GM21619 (cell line): ENCODE measurements around the gene RPS21.

Source experiments
- ATAC-seq: cut with Tn5 transposase; IDR thresholded peaks from one replicate; pipeline ENCODE4 v1.9.1; 2021; ENCODE audit not compliant: unreplicated experiment

RPS21 gene

GRCh38 chr20:62409086-62409853, 22.4 kb downstream of the RPS21 start:
- no peak for ATAC-seq

GRCh38 chr20:62409931-62410745, 23.2 kb downstream of the RPS21 start:
- ATAC-seq = no peak

- no peak for ATAC-seq
These were observed 24.0 kb downstream of the RPS21 start for GRCh38 chr20:62410746-62411478.

- no peak for ATAC-seq
These were observed 24.7 kb downstream of the RPS21 start for GRCh38 chr20:62411479-62412193.

GRCh38 chr20:62412194-62413024, 25.5 kb downstream of the RPS21 start:
- no peak for ATAC-seq

GRCh38 chr20:62413025-62413570, 26.2 kb downstream of the RPS21 start:
- ATAC-seq = no peak

DNA sequence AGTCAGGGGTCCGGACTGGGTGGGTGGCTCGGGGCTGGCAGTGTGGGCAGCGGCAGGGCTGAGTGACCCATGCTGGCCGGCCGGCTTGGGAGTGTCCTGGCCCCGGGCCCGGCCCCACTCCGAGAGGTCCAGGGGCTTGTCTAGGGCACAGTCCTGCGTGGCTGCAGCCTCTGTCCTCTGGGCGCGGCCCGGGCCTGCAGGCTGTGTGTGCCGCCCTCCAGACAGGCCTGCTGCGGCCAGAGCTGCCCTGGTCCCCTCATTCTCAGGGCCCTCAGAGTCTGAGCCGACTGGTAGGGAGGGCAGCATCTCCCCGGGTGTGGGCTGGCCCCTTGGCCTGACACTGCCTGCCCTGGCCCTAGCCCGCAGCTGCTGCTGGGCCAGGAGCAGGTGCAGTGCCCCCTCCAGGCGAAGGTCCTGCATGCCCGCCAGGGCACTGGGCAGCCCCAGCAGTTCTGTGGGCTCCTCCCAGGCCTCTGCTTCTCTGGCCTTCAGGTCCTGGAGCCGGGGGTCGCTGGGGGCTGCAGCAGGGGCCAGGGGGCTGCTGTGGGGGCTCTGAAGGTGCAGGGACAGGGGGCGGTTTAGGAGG, 27.1 kb downstream of the RPS21 start:
- ATAC-seq = no peak

DNA sequence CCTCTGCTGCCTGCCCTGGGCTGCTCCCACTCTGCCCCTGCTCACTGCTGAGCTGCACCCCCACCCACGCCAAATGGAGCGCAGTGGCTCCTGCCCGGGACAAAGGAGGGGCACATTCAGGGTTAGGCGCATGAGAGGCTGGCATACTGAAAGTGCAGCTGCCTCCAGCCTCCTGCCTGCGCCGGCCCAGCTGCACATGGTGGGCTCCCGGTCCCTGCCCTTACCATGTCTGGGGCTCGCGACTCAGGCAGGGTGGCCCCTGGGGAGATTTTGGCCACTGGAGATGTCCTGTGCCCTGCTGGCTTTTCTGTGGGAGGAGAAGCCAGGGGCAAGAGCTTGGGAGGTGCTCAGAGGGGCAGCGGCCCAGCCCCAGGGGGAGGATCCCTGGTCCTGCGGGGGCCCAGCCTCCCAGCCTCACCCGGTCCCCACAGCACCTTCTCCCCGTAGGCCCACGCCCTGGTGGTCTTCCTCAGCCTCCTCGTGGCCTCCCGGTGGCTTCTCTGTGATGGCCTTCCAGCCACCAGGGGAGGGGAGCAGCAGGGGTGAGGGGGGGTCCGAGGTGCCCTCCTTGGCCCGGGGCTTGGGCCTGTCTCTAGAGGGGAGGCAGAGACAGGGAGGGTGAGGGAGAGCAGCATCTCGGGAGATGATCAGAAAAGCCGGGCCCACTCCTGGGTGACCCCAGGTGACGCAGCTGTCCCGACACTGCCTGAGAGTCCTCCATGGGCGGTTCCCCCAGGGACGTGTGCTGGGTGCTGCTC, 28.6 kb downstream of the RPS21 start:
- ATAC-seq = no peak

- ATAC-seq = no peak
These were observed 30.0 kb downstream of the RPS21 start for GRCh38 chr20:62416651-62417637.

GRCh38 chr20:62417981-62418708, 31.2 kb downstream of the RPS21 start:
- ATAC-seq = no peak

- no peak for ATAC-seq
These were observed 32.0 kb downstream of the RPS21 start for GRCh38 chr20:62418709-62419487.

DNA sequence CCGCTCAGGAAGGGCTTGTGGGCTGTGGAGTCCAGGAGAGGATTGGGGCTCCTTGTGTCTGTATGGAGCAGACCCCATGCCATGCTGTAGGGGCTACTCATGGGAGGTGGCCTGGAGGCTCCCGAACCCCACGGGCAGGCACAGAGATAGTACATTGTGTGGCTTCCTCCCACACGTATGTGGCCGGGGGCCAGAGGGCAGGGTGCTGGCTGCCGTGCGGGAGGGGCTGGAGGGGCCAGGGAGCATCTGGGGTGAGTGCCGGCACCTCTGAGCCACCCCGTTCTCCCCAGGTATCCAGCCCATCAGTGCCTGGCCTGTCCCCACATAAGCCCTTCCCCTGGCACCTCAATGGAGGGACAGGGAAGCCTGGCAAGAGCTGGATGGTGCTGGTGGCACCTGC, 32.9 kb downstream of the RPS21 start:
- no peak for ATAC-seq

DNA sequence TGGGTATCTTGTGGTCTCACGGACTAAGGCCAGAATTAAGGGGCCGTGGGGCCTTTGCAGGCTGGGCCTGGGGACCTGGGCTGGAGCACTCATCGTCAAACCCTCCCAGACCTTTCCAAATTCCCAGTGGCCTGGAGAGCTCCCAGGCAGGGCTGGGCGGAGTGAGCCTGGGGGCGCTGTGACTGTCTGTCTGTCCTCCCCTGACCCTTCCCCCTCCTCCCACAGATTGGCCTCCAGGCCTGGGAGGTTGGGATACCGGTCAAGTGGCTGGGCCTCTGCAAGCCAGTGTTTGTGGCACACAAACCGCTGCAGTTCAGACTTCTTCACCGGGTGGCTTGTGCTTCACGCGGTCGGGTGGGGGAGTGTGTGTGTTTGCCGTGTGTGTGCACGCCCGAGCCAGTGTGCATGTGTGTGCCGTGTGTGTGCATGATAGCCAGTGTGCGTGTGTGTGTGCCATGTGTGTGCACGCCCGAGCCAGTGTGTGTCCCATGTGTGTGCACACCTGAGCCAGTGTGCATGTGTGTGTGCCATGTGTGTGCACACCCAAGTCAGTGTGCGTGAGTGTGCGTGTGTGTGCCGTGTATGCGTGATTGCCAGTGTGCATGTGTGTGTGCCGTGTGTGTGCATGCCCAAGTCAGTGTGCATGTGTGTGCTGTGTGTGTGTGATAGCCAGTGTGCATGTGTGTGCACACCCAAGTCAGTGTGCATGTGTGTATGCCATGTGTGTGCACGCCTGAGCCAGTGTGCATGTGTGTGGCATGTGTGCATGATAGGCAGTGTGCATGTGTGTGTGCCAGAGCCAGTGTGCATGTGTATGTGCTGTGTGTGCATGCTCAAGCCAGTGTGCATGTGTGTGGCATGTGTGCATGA, 34.2 kb downstream of the RPS21 start:
- no peak for ATAC-seq

DNA sequence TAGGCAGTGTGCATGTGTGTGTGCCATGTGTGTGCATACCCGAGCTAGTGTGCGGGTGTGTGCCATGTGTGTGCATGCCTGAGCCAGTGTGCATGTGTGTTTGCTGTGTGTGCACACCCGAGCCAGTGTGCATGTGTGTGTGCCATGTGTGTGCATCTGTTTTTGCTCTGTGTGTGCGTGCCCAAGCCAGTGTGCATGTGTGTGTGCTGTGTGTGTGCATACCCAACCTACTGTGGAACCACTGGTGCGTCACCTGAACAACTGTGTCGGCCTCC, 34.8 kb downstream of the RPS21 start:
- no peak for ATAC-seq

- no peak for ATAC-seq
These were observed 35.9 kb downstream of the RPS21 start for GRCh38 chr20:62422636-62423325.
